Mesenchymal stem cell (in vitro differentiated cells and primary cell): ENCODE data around the gene ADCY5.

Source experiments
- DNase-seq: peaks from one replicate; pipeline ENCODE4 v3.0.0-alpha.2; 2013
- H2AFZ ChIP-seq: one replicate; pipeline ENCODE4 v1.6.1; 2013; ENCODE audit warnings: low read depth, mild to moderate bottlenecking, control low read depth, inconsistent platforms, low read length, moderate library complexity
- H2AK5ac ChIP-seq: 2 replicates; pipeline ENCODE4 v1.6.1; 2013; ENCODE audit warnings: low read length, moderate library complexity, mild to moderate bottlenecking, inconsistent platforms; ENCODE audit not compliant: severe bottlenecking
- H2BK120ac ChIP-seq: one replicate; pipeline ENCODE4 v1.6.1; 2013; ENCODE audit warnings: low read depth, mild to moderate bottlenecking, inconsistent platforms, low read length, moderate library complexity
- H2BK12ac ChIP-seq, 2 experiments: one replicate each; pipeline ENCODE4 v1.6.1; 2013; ENCODE audit warnings: inconsistent platforms in 2 of 2, low read length in 2 of 2, mild to moderate bottlenecking in 2 of 2, moderate library complexity in 2 of 2, control low read depth in 1 of 2
- H2BK15ac ChIP-seq: one replicate; pipeline ENCODE4 v1.6.1; 2013; ENCODE audit warnings: mild to moderate bottlenecking, low read depth, inconsistent platforms; ENCODE audit not compliant: poor library complexity, severe bottlenecking
- H2BK5ac ChIP-seq: 2 replicates; pipeline ENCODE4 v1.6.1; 2013; ENCODE audit warnings: low read depth, mild to moderate bottlenecking, low read length, control low read depth, inconsistent platforms; ENCODE audit not compliant: poor library complexity, severe bottlenecking
- H3K14ac ChIP-seq, 2 experiments: one replicate each; pipeline ENCODE4 v1.6.1; 2013; ENCODE audit warnings: inconsistent platforms in 2 of 2, low read length in 2 of 2, control low read depth in 1 of 2, mild to moderate bottlenecking in 1 of 2, moderate library complexity in 1 of 2
- H3K18ac ChIP-seq, 2 experiments: one replicate each; pipeline ENCODE4 v1.6.1; 2013; ENCODE audit warnings: inconsistent platforms in 2 of 2, low read length in 2 of 2, control low read depth in 1 of 2, low read depth in 1 of 2, mild to moderate bottlenecking in 1 of 2
- H3K23ac ChIP-seq, 2 experiments: one replicate each; pipeline ENCODE4 v1.6.1; 2013; ENCODE audit warnings: inconsistent platforms in 2 of 2, low read length in 2 of 2, mild to moderate bottlenecking in 2 of 2, moderate library complexity in 2 of 2, control low read depth in 1 of 2
- H3K27ac ChIP-seq: 2 replicates; pipeline ENCODE4 v1.5.1; 2013; ENCODE audit warnings: mild to moderate bottlenecking, moderate library complexity, low read length, control low read depth, inconsistent platforms; ENCODE audit not compliant: poor library complexity, severe bottlenecking
- H3K27me3 ChIP-seq, 2 experiments: 2 replicates each; pipeline versions ENCODE4 v1.6.1 to v1.7.0; 2013; ENCODE audit warnings: low read length in 2 of 2, mild to moderate bottlenecking in 2 of 2, moderate library complexity in 2 of 2, control low read depth in 1 of 2, inconsistent platforms in 1 of 2; ENCODE audit not compliant: control insufficient read depth in 1 of 2, insufficient read depth in 1 of 2
- H3K36me3 ChIP-seq, 2 experiments: 2 replicates each; pipeline versions ENCODE4 v1.6.1 to v1.7.0; 2013; ENCODE audit warnings: low read length in 2 of 2, control low read depth in 1 of 2, inconsistent platforms in 1 of 2, low read depth in 1 of 2, mild to moderate bottlenecking in 1 of 2; ENCODE audit not compliant: insufficient read depth in 2 of 2, control insufficient read depth in 1 of 2
- H3K4ac ChIP-seq, 2 experiments: one replicate each; pipeline ENCODE4 v1.6.1; 2013; ENCODE audit warnings: inconsistent platforms in 2 of 2, low read length in 2 of 2, mild to moderate bottlenecking in 2 of 2, moderate library complexity in 2 of 2, control low read depth in 1 of 2, low read depth in 1 of 2
- H3K4me1 ChIP-seq: 2 replicates; pipeline ENCODE4 v1.6.1; 2013; ENCODE audit warnings: low read depth, low read length, control low read depth; ENCODE audit not compliant: control insufficient read depth, insufficient read depth
- H3K4me2 ChIP-seq: 2 replicates; pipeline ENCODE4 v1.6.1; 2013; ENCODE audit warnings: low read length, mild to moderate bottlenecking, inconsistent platforms; ENCODE audit not compliant: poor library complexity, severe bottlenecking
- H3K4me3 ChIP-seq, 2 experiments: 2 replicates each; pipeline versions ENCODE4 v1.5.1 to v1.7.0; 2013; ENCODE audit warnings: low read length in 2 of 2, mild to moderate bottlenecking in 2 of 2, control low read depth in 1 of 2, low read depth in 1 of 2; ENCODE audit not compliant: insufficient read depth in 1 of 2
- H3K79me1 ChIP-seq: replicated peaks from 2 replicates; pipeline ENCODE4 v1.6.1; 2013; ENCODE audit warnings: mild to moderate bottlenecking, control low read depth, low read length, inconsistent platforms; ENCODE audit not compliant: poor library complexity, severe bottlenecking
- H3K9ac ChIP-seq: 2 replicates; pipeline ENCODE4 v1.7.0; 2013; ENCODE audit warnings: mild to moderate bottlenecking, low read length, moderate library complexity
- H3K9me3 ChIP-seq: 2 replicates; pipeline ENCODE4 v1.7.0; 2013; ENCODE audit warnings: mild to moderate bottlenecking, low read length; ENCODE audit not compliant: control insufficient read depth
- H4K8ac ChIP-seq: one replicate; pipeline ENCODE4 v1.6.1; 2013; ENCODE audit warnings: inconsistent platforms, mild to moderate bottlenecking, low read length, moderate library complexity
- H4K91ac ChIP-seq: one replicate; pipeline ENCODE4 v1.6.1; 2013; ENCODE audit warnings: mild to moderate bottlenecking, low read length, inconsistent platforms
- WGBS: methylation state at CpG from one replicate; pipeline ENCODE4 v1.1.7; 2013; ENCODE audit warnings: mixed read lengths; 5-methylcytosine and 5-hydroxymethylcytosine counted together

The ADCY5 gene

DNA sequence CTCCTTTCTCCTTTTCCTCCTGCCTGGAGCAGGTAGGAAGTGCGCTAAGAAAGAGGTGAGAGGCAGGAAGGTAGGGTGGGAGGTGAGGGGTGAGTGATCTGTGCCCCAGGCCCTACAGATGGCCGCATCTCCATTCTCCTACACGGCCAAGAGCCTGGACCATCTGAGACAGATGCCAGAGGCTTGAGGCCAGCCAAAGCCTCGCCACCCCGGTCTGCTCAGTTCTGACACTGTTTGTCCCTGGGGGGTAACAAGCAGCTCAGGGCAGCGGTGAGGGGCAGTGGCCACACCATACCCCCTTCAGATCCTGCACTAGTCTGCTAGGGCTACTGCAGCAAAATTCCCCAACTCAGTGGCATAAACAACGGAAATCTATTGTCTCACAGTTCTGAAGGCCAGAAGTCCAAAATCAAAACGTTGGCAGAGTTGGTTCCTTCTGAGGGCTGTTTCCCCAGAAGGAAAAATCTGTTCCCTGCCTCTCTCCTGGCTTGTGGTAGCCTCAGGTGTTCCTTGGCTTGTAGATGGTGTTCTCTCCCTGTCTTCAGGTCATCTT, 28.4 kb downstream of the ADCY5 start:
- Histone ChIP-seq H2BK120ac (no peak overlapping the region), H3K4me3 (no peak overlapping the region), H2BK12ac (no peak overlapping the region), H2AFZ (no peak overlapping the region), H3K4me1 (no peaks in the 10 kb centered on the region), H3K23ac (no peak overlapping the region), H4K91ac (no peak overlapping the region), H3K9ac (no peak overlapping the region), H2BK5ac (no peak overlapping the region), H3K9me3 (peaks cover 4% of the 10 kb centered on the region), H3K4ac (no peak overlapping the region), H2AK5ac (no peak overlapping the region), H3K36me3 (no peaks in the 10 kb centered on the region), H3K27ac (no peak overlapping the region), H3K79me1 (no peaks in the 10 kb centered on the region), H3K4me2 (no peak overlapping the region), H4K8ac (no peak overlapping the region), H3K18ac (no peak overlapping the region), H2BK15ac (no peak overlapping the region), H3K14ac (peak overlapping the region in 1 of 2 experiments; percentile 47), H3K27me3 (peaks cover 81 to 91% of the 10 kb centered on the region in 2 experiments)
- DNase-seq, result no peak
- WGBS, result 86% methylated on average over 7 of the region's 8 CpGs

DNA sequence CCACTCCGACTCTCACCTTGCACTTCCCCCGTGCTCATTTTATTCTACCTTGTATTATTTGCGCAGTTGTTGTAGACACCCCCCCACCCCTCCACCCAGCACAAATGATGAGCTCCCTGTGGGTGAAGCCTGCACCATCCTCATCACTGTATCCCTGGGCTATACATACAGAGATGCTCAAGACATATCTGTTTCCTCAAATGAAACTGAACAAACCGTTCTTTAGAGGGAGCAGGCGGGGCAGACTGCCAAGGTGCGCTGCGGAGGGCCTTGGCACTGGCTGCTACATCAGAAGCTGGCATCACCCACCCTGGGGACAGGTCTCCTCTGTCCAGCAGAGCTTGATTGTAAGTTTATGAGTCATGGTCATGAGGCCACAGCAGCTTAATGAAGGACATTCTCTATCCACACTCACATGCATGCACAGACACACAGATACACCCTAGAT, 29.0 kb downstream of the ADCY5 start:
- 97% methylated on average over 7 of the region's 7 CpGs for WGBS

DNA sequence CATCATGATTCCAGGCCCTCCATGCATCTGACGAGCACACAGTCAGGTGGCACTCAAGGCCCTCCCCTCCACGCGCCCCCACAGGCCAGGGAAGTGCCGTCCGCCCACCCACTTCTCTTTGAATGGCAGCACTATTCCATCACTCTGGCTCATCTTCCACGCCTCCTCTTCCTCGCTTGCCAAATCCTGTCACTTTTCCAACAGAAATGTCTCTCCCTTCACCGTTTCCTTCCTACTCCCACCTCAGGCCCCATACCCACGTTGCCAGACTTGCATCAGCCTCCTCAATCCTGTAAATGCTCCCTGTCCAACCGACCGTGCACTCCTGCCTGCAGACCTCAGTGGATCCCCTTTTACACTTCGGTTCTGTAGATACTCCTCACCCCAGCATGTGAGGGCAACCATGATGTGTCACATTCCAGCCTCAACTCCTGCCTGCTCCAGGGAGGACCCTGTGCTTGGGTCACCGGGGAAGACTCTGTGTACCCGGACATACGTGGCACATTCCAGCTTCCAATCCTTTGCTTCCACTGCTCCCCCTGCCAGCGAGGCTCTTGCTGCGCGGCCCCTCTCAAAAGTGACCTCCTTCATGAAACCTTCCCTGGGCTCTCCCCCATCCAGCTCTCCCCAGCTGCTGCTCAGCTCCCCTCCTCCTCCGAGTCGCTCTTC, 29.6 kb downstream of the ADCY5 start:
- H3K4me2 ChIP-seq, result no peak overlapping the region
- no peak overlapping the region for H2BK15ac ChIP-seq
- no peak overlapping the region for H3K14ac ChIP-seq
- WGBS, result 86% methylated on average over 20 of the region's 20 CpGs
- H3K4ac ChIP-seq, result no peak overlapping the region
- no peaks in the 10 kb centered on the region for H3K36me3 ChIP-seq
- H3K79me1 ChIP-seq, result no peaks in the 10 kb centered on the region
- H2BK12ac ChIP-seq, result no peak overlapping the region
- H3K4me3 ChIP-seq, result no peak overlapping the region
- H3K27me3 ChIP-seq, result peaks cover 82 to 90% of the 10 kb centered on the region in 2 experiments
- H4K8ac ChIP-seq, result no peak overlapping the region
- H3K18ac ChIP-seq, result no peak overlapping the region
- no peak overlapping the region for H2BK120ac ChIP-seq
- no peak overlapping the region for H2AK5ac ChIP-seq
- H3K9me3 ChIP-seq, result peaks cover 4% of the 10 kb centered on the region
- H3K27ac ChIP-seq, result no peak overlapping the region
- H3K9ac ChIP-seq, result no peak overlapping the region
- DNase-seq, result no peak
- no peak overlapping the region for H4K91ac ChIP-seq
- H3K23ac ChIP-seq, result no peak overlapping the region
- H2AFZ ChIP-seq, result no peak overlapping the region
- H2BK5ac ChIP-seq, result no peak overlapping the region
- H3K4me1 ChIP-seq, result no peaks in the 10 kb centered on the region

More for the DNA sequence above, 29.0 kb downstream of the ADCY5 start:
- H3K4me2 ChIP-seq, result no peak overlapping the region
- H3K9me3 ChIP-seq, result peaks cover 4% of the 10 kb centered on the region
- H4K91ac ChIP-seq, result no peak overlapping the region
- H2BK5ac ChIP-seq, result no peak overlapping the region
- H4K8ac ChIP-seq, result no peak overlapping the region
- H3K27ac ChIP-seq, result no peak overlapping the region
- no peak overlapping the region for H3K4ac ChIP-seq
- H2AFZ ChIP-seq, result no peak overlapping the region
- no peaks in the 10 kb centered on the region for H3K36me3 ChIP-seq
- no peak overlapping the region for H2BK120ac ChIP-seq
- no peak overlapping the region for H3K23ac ChIP-seq
- H2BK15ac ChIP-seq, result no peak overlapping the region
- H3K79me1 ChIP-seq, result no peaks in the 10 kb centered on the region
- H3K18ac ChIP-seq, result no peak overlapping the region
- H3K4me3 ChIP-seq, result no peak overlapping the region
- no peaks in the 10 kb centered on the region for H3K4me1 ChIP-seq
- H3K9ac ChIP-seq, result no peak overlapping the region
- H2AK5ac ChIP-seq, result no peak overlapping the region
- H3K14ac ChIP-seq, result no peak overlapping the region
- no peak overlapping the region for H2BK12ac ChIP-seq
- peaks cover 81 to 91% of the 10 kb centered on the region in 2 experiments for H3K27me3 ChIP-seq
- DNase-seq, result no peak

DNA sequence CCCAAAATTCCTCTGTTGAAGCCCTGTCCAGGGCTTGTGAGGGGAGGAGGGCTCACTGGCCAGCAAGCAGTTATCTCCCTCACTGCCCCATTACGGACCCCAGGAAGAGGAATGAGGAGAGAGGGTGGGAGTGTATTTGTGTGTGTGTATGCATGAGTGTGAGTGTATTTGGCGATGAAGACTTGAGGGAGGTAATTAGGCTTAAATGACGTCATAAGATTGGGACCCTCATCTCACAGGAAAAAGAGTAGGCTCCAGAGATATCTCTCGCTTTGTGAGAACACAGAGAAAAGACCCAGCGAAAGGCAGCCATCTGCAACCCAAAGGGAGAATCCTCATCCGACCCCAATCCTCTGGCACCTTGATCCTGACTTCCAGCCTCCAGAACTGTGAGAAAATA, 32.2 kb downstream of the ADCY5 start:
- no peak overlapping the region for H3K4me2 ChIP-seq
- no peaks in the 10 kb centered on the region for H3K4me1 ChIP-seq
- H3K4ac ChIP-seq, result no peak overlapping the region
- no peak overlapping the region for H3K23ac ChIP-seq
- H3K14ac ChIP-seq, result no peak overlapping the region
- no peak overlapping the region for H3K27ac ChIP-seq
- no peak overlapping the region for H2BK15ac ChIP-seq
- no peak for DNase-seq
- no peak overlapping the region for H2BK12ac ChIP-seq
- WGBS, result 79% methylated on average over 6 of the region's 6 CpGs
- no peak overlapping the region for H2BK120ac ChIP-seq
- H3K4me3 ChIP-seq, result no peak overlapping the region
- no peak overlapping the region for H4K91ac ChIP-seq
- no peak overlapping the region for H4K8ac ChIP-seq
- H2BK5ac ChIP-seq, result no peak overlapping the region
- H3K18ac ChIP-seq, result no peak overlapping the region
- H3K79me1 ChIP-seq, result no peaks in the 10 kb centered on the region
- H3K27me3 ChIP-seq, result peaks cover 86 to 90% of the 10 kb centered on the region in 2 experiments
- H2AFZ ChIP-seq, result no peak overlapping the region
- H3K9me3 ChIP-seq, result peaks cover 4% of the 10 kb centered on the region
- H3K9ac ChIP-seq, result no peak overlapping the region
- H3K36me3 ChIP-seq, result no peaks in the 10 kb centered on the region
- no peak overlapping the region for H2AK5ac ChIP-seq
